Fibroblast of lung (primary cell): Measurements from ENCODE around the gene PPL. TPM values are rescaled to one million over a fixed set of nuclear protein-coding genes. Genes with fewer than 3 reads are reported as not detected.

Source experiments
- DNase-seq, 2 donors: peaks; one replicate each; pipeline versions ENCODE4 v3.0.0 to v3.0.0-alpha.2; 2010; ENCODE audit warnings: low read depth in 2 of 2
- H2AFZ ChIP-seq: 2 replicates; pipeline ENCODE4 v1.5.1; 2012; ENCODE audit warnings: low read length, control low read depth, inconsistent platforms
- H3K27ac ChIP-seq: 2 replicates; pipeline ENCODE4 v1.5.1; 2011; ENCODE audit warnings: low read length, control low read depth; ENCODE audit not compliant: insufficient read depth
- H3K27me3 ChIP-seq: 2 replicates; pipeline ENCODE4 v1.5.1; 2011; ENCODE audit warnings: mild to moderate bottlenecking, low read length; ENCODE audit not compliant: control insufficient read depth, insufficient read depth
- H3K36me3 ChIP-seq: 2 replicates; pipeline ENCODE4 v1.5.1; 2011; ENCODE audit warnings: low read length; ENCODE audit not compliant: control insufficient read depth, insufficient read depth
- H3K4me1 ChIP-seq: 2 replicates; pipeline ENCODE4 v1.5.1; 2011; ENCODE audit warnings: low read length; ENCODE audit not compliant: control insufficient read depth, insufficient read depth; ENCODE audit errors: extremely low read depth
- H3K4me2 ChIP-seq: 2 replicates; pipeline ENCODE4 v1.5.1; 2011; ENCODE audit warnings: low read length, control low read depth; ENCODE audit not compliant: insufficient read depth; ENCODE audit errors: extremely low read depth
- H3K4me3 ChIP-seq, 4 experiments: fragments of 200-600 bp in 1 of 4; sonication (generic) in 1 of 4; replicated peaks in 1 of 4; 2 replicates each; pipeline ENCODE4 v1.5.1; 2011 to 2016; ENCODE audit warnings: low read length in 4 of 4, low read depth in 3 of 4, mild to moderate bottlenecking in 3 of 4, control low read depth in 2 of 4, inconsistent platforms in 1 of 4, mixed read lengths in 1 of 4; ENCODE audit not compliant: insufficient read depth in 1 of 4; ENCODE audit errors: control extremely low read depth in 1 of 4
- H3K79me2 ChIP-seq: 2 replicates; pipeline ENCODE4 v1.5.1; 2012; ENCODE audit warnings: mild to moderate bottlenecking, low read length, inconsistent platforms; ENCODE audit not compliant: control insufficient read depth, insufficient read depth
- H3K9ac ChIP-seq: 2 replicates; pipeline ENCODE4 v1.5.1; 2011; ENCODE audit warnings: mild to moderate bottlenecking, low read length, control low read depth; ENCODE audit not compliant: insufficient read depth
- H3K9me3 ChIP-seq: 2 replicates; pipeline ENCODE4 v1.5.1; 2012; ENCODE audit warnings: low read depth, low read length; ENCODE audit not compliant: control insufficient read depth, insufficient read depth
- H4K20me1 ChIP-seq: 2 replicates; pipeline ENCODE4 v1.5.1; 2011; ENCODE audit warnings: low read length; ENCODE audit not compliant: control insufficient read depth, insufficient read depth; ENCODE audit errors: extremely low read depth
- EZH2 ChIP-seq: IDR thresholded peaks from 2 replicates; pipeline ENCODE4 v1.5.1; 2012; ENCODE audit warnings: low read length, control low read depth, mild to moderate bottlenecking; ENCODE audit errors: missing control alignments
- polyA plus RNA-seq, 2 donors: library from polyadenylated mRNA; depleted of rRNA in 1 of 2; stranded (reverse) in 1 of 2; unstranded in 1 of 2; fragments of >200 nt; gene quantifications; 2 replicates each; pipeline ENCODE4 v1.2.1, GENCODE V29; 2011 to 2012; ENCODE audit warnings: missing spikeins in 1 of 2
- total RNA-seq: library from RNA; depleted of rRNA; stranded (reverse); fragments of >200 nt; gene quantifications from 2 replicates; pipeline ENCODE4 v1.2.1, GENCODE V29; 2014
- TF ChIP-seq, protein P1 (sequence below), 2 donors: IDR thresholded peaks in 1 of 2; conservative IDR thresholded peaks in 1 of 2; 1 replicate in 1 of 2; 2 replicates in 1 of 2; pipeline ENCODE4 v1.5.1; 2011 to 2012; ENCODE audit warnings: low read length in 2 of 2, control low read depth in 1 of 2, inconsistent platforms in 1 of 2, low read depth in 1 of 2, mild to moderate bottlenecking in 1 of 2

The PPL gene
- total and polyA plus RNA-seq, 2 donors (not counting 1 experiment from before 2014, with no cell fraction given), result 5.0 to 50.5 TPM

DNA sequence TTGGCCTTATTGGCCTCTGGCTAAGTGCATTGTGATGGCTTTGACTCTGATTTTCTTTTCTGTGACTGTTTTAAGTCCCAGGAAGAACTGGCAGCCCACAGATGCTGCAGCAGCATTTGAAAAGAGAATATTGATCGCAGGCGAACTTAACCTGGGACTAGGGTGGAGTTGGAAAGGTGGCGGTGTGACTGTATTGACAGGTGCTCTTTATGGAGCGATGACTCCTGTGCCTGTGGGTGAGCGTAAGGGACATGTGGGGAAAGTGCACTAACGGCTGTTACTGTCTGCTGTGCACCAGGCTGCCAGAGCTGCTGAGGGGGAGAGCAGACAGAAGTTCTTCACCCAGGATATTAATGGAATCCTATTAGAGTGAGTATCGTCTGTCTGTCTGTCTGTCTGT, 68.4 kb downstream of the PPL start:
- Histone ChIP-seq H3K9ac (no peak overlapping the region), H3K9me3 (no peaks in the 10 kb centered on the region), H3K27me3 (no peaks in the 10 kb centered on the region), H2AFZ (no peak overlapping the region), H3K27ac (no peak overlapping the region), H3K4me1 (no peaks in the 10 kb centered on the region), H3K36me3 (peaks cover 21% of the 10 kb centered on the region), H3K4me3 (no peak overlapping the region), H3K4me2 (no peak overlapping the region), H4K20me1 (peaks cover 1% of the 10 kb centered on the region), H3K79me2 (peaks cover 45% of the 10 kb centered on the region)
- TF ChIP-seq, protein P1, sequence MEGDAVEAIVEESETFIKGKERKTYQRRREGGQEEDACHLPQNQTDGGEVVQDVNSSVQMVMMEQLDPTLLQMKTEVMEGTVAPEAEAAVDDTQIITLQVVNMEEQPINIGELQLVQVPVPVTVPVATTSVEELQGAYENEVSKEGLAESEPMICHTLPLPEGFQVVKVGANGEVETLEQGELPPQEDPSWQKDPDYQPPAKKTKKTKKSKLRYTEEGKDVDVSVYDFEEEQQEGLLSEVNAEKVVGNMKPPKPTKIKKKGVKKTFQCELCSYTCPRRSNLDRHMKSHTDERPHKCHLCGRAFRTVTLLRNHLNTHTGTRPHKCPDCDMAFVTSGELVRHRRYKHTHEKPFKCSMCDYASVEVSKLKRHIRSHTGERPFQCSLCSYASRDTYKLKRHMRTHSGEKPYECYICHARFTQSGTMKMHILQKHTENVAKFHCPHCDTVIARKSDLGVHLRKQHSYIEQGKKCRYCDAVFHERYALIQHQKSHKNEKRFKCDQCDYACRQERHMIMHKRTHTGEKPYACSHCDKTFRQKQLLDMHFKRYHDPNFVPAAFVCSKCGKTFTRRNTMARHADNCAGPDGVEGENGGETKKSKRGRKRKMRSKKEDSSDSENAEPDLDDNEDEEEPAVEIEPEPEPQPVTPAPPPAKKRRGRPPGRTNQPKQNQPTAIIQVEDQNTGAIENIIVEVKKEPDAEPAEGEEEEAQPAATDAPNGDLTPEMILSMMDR (conservative IDR thresholded peaks at IDR 0.05 in 1 of 2, IDR thresholded peaks at IDR 0.05 in 1 of 2; ENCODE audit: low read depth in 1 of 2, low read length in 2 of 2), result no peak
- TF ChIP-seq EZH2, result no peak
- DNase-seq, result no peak

DNA sequence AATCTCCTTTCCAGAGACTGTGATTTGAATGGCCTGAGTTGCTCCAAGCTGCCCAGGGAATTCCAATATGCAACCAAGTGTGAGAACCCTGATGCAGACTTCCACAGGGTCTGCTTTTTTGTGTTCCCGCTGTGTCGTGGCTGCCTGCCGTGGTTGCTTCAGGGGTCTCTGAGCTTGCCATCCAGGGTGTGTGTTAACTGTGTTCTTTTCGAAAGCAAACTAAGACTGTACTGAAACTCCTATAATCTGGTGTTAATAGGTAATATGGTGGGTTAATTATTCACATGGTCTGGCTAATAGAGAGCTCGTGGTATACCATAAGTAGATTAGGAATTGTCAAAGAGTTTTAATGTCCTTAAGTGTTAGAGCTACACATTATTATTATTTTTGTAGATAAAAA, 68.9 kb downstream of the PPL start:
- no peak for DNase-seq

DNA sequence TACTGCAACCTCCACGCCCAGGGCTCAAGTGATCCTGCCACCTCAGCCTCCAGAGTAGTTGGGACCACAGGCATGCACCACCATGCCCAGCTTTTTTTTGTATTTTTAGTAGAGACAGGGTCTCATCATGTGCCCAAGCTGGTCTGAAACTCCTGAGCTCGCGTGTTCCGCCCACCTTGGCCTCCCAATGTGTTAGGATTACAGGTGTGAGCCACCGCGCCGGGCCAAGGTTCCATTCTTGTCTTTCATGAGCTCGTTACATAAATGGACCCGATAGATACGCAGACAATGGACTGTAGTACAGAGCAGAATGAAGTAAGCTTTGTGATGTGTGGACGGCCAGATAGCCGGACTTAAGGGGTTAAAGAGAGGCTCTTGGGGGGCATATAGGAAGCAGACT, 70.4 kb downstream of the PPL start:
- Histone ChIP-seq H3K9ac (no peak overlapping the region), H3K27ac (no peak overlapping the region), H3K79me2 (peaks cover 49% of the 10 kb centered on the region), H2AFZ (no peak overlapping the region), H3K36me3 (peaks cover 14% of the 10 kb centered on the region), H3K4me1 (no peaks in the 10 kb centered on the region), H3K27me3 (no peaks in the 10 kb centered on the region), H3K4me3 (no peak overlapping the region), H4K20me1 (peaks cover 1% of the 10 kb centered on the region), H3K4me2 (no peak overlapping the region), H3K9me3 (no peaks in the 10 kb centered on the region)
- TF ChIP-seq EZH2, result no peak
- TF ChIP-seq, protein P1 (conservative IDR thresholded peaks at IDR 0.05 in 1 of 2, IDR thresholded peaks at IDR 0.05 in 1 of 2; ENCODE audit: low read depth in 1 of 2, low read length in 2 of 2), result no peak
- DNase-seq, result no peak

More for the DNA sequence above, 68.9 kb downstream of the PPL start:
- Histone ChIP-seq H4K20me1 (peaks cover 1% of the 10 kb centered on the region), H3K79me2 (peaks cover 46% of the 10 kb centered on the region), H3K9me3 (no peaks in the 10 kb centered on the region), H3K27me3 (no peaks in the 10 kb centered on the region), H2AFZ (no peak overlapping the region), H3K36me3 (peaks cover 18% of the 10 kb centered on the region), H3K4me3 (no peak overlapping the region), H3K4me1 (no peaks in the 10 kb centered on the region), H3K9ac (no peak overlapping the region), H3K4me2 (no peak overlapping the region), H3K27ac (no peak overlapping the region)
- no peak for TF ChIP-seq EZH2
